Tongue (tissue), 2 donors: ENCODE data around the gene ANXA4. TPM values are rescaled to one million over a fixed set of nuclear protein-coding genes. Genes with fewer than 3 reads are reported as not detected.
A peak's percentile ranks its signal among the peaks of the same experiment; 100 is the strongest.
"Not testable (repeated sequence)": the region's sequence is repeated elsewhere in the genome, so short reads cannot be mapped to it uniquely, and the experiment has no call there.

Experiments
- DNase-seq: peaks from one replicate; pipeline ENCODE4 v3.0.0-alpha.2; 2015
- total RNA-seq: library from RNA; depleted of rRNA; stranded (reverse); fragments of >200 nt; gene quantifications from one replicate; pipeline ENCODE4 v1.2.3, GENCODE V29; 2014

ANXA4 gene
- total RNA-seq, 1 donor from 2014 or later: 29.5 TPM

GRCh38 chr2:69721022-69721421 is 20.9 kb upstream of the ANXA4 start:
- no peak for DNase-seq

- DNase-seq: no peak
Measured at GRCh38 chr2:69723791-69724190, 18.1 kb upstream of the ANXA4 start.

GRCh38 chr2:69724540-69725159 is 17.3 kb upstream of the ANXA4 start:
- peak; percentile 93 for DNase-seq

GRCh38 chr2:69725706-69726360 is 16.1 kb upstream of the ANXA4 start:
- no peak for DNase-seq

- no peak for DNase-seq
Measured at GRCh38 chr2:69729266-69729665, 12.7 kb upstream of the ANXA4 start.

GRCh38 chr2:69729781-69730180 is 12.2 kb upstream of the ANXA4 start:
- no peak for DNase-seq

GRCh38 chr2:69731147-69731970 is 10.6 kb upstream of the ANXA4 start:
- no peak for DNase-seq

GRCh38 chr2:69733342-69734034 is 8.4 kb upstream of the ANXA4 start:
- no peak for DNase-seq

GRCh38 chr2:69734035-69734611 is 7.8 kb upstream of the ANXA4 start:
- DNase-seq: peak; percentile 45

- DNase-seq: no peak
Measured at GRCh38 chr2:69734854-69735544, 6.9 kb upstream of the ANXA4 start.

GRCh38 chr2:69735686-69736085 is 6.2 kb upstream of the ANXA4 start:
- DNase-seq: no peak

- DNase-seq: not testable (repeated sequence)
Measured at GRCh38 chr2:69738149-69738548, 3.8 kb upstream of the ANXA4 start.

- DNase-seq: no peak
Measured at GRCh38 chr2:69740502-69740951, 1.4 kb upstream of the ANXA4 start.

- DNase-seq: peak; percentile 72
Measured at GRCh38 chr2:69741229-69741574, 732 bp upstream of the ANXA4 start.

GRCh38 chr2:69742322-69742952 is 503 bp downstream of the ANXA4 start:
- peak; percentile 22 for DNase-seq

GRCh38 chr2:69743847-69744264 is 1.9 kb downstream of the ANXA4 start:
- DNase-seq: no peak

- no peak for DNase-seq
Measured at GRCh38 chr2:69744456-69744855, 2.5 kb downstream of the ANXA4 start.

GRCh38 chr2:69745035-69745434 is 3.1 kb downstream of the ANXA4 start:
- no peak for DNase-seq

- no peak for DNase-seq
Measured at GRCh38 chr2:69750246-69750645, 8.3 kb downstream of the ANXA4 start.

GRCh38 chr2:69753659-69754363 is 11.9 kb downstream of the ANXA4 start:
- no peak for DNase-seq

- no peak for DNase-seq
Measured at GRCh38 chr2:69754633-69755032, 12.7 kb downstream of the ANXA4 start.
